ENCODE results near the gene OSGEP. TPM values are rescaled to one million over a fixed set of nuclear protein-coding genes. Genes with fewer than 3 reads are reported as not detected.

Gene OSGEP
- total RNA-seq, 1 experiment from 2014 or later, result 50.8 TPM

- Histone ChIP-seq H3T11ph (ENCODE audit: low read length) (no peak overlapping the region), H2BK120ac (ENCODE audit: low read depth, low read length, poor library complexity, severe bottlenecking) (no peak overlapping the region), H3K4me1 (ENCODE audit: insufficient read depth, low read length) (no peaks in the 10 kb centered on the region; the same call in 1 of the 2 replicates), H3K4me2 (ENCODE audit: insufficient read depth, insufficient read length, low read length) (peak overlapping the region; percentile 70), H4K8ac (replicated peaks; ENCODE audit: insufficient read length, low read depth, low read length) (no peak overlapping the region), H3K9ac (ENCODE audit: extremely low read depth, insufficient read length, low read length) (no peak overlapping the region), H3K9me3 (ENCODE audit: control insufficient read depth, low read depth, low read length) (no peaks in the 10 kb centered on the region), H3K56ac (ENCODE audit: insufficient read length, low read depth, low read length) (no peak overlapping the region), H3K27me3 (ENCODE audit: insufficient read depth, low read length) (no peaks in the 10 kb centered on the region), H3K23ac (ENCODE audit: insufficient read length, low read depth, low read length) (no peak overlapping the region), H2BK5ac (ENCODE audit: insufficient read length, low read length) (no peak overlapping the region), H3K27ac (ENCODE audit: insufficient read length, low read depth, low read length) (no peak overlapping the region), H4K20me1 (ENCODE audit: control insufficient read depth, insufficient read depth, insufficient read length) (no peaks in the 10 kb centered on the region), H2AFZ (ENCODE audit: low read length) (no peak overlapping the region), H4K91ac (ENCODE audit: insufficient read length, low read depth, low read length) (no peak overlapping the region), H2BK20ac (ENCODE audit: low read depth, low read length, poor library complexity, severe bottlenecking) (no peak overlapping the region), H3K14ac (ENCODE audit: insufficient read depth, low read length) (no peak overlapping the region), H2BK12ac (ENCODE audit: insufficient read length, low read depth, low read length) (no peak overlapping the region), H3K18ac (ENCODE audit: insufficient read length, low read depth, low read length) (no peak overlapping the region), H2AK5ac (ENCODE audit: insufficient read length, low read length) (no peak overlapping the region), H4K5ac (ENCODE audit: insufficient read length, low read depth, low read length) (no peak overlapping the region), H3K4ac (ENCODE audit: low read depth, low read length) (no peak overlapping the region), H3K23me2 (ENCODE audit: insufficient read length, low read depth, low read length, poor library complexity, severe bottlenecking) (peaks cover 10% of the 10 kb centered on the region), H2BK15ac (ENCODE audit: low read depth, low read length) (no peak overlapping the region), H3K79me2 (ENCODE audit: insufficient read depth, low read length) (peaks cover 13% of the 10 kb centered on the region; the same call in 1 of the 2 replicates), H3K79me1 (ENCODE audit: insufficient read depth, low read depth, low read length, poor library complexity, severe bottlenecking) (peaks cover 6% of the 10 kb centered on the region)
- H3K9me3 Mint-ChIP-seq, result peaks cover 4 to 5% of the 10 kb centered on the region in 2 experiments; a peak in 3 of 5 replicates
- no CpG with 5 or more reads among the region's 13 CpGs for WGBS (ENCODE audit: extremely low coverage, insufficient read length, low lambda C conversion rate)
- DNase-seq, result no peak
- TF ChIP-seq CTCF (conservative IDR thresholded peaks at IDR 0.05), result no peak
- no peaks in the 10 kb centered on the region for H3K27me3 Mint-ChIP-seq (ENCODE audit: low read depth)
- peaks cover 11 to 35% (median 21%) of the 10 kb centered on the region in 3 experiments for H3K36me3 Mint-ChIP-seq (ENCODE audit: insufficient read depth in 1 of 3, low read depth in 3 of 3)
- H3K4me3 Mint-ChIP-seq, result no peak overlapping the region
- H3K4me1 Mint-ChIP-seq, result peaks cover 16 to 21% of the 10 kb centered on the region in 2 experiments
- H3K27ac Mint-ChIP-seq, result peak overlapping the region in 1 of 3 experiments; percentile 10; a peak in 2 of 7 replicates
These were observed 2.4 kb upstream of the OSGEP start for GRCh38 chr14:20456971-20457370.
